HepG2 (cell line): ENCODE measurements around the gene COPA. TPM values are rescaled to one million over a fixed set of nuclear protein-coding genes. Genes with fewer than 3 reads are reported as not detected.
A peak's percentile ranks its signal among the peaks of the same experiment; 100 is the strongest.

Experiments used
- ATAC-seq: fragments of 200-7000 bp; cut with Tn5 transposase; 3 replicates; pipeline ENCODE4 v1.9.1; 2020; ENCODE audit warnings: mild to moderate bottlenecking, moderate library complexity
- BruUV-seq: library from RNA; stranded (reverse); fragments of 400-500 nt; replicated peaks from 2 replicates; lab custom pipeline; 2021; lab: Mats Ljungman, UMichigan
- CTCF ChIA-PET: fragments of 300-600 bp; formaldehyde crosslinking; extraction: SDS; loops from one replicate; lab custom pipeline; 2021; ENCODE audit warnings: low total read pairs, inconsistent platforms, low intra/inter-chr PET ratio; lab: Yijun Ruan, JAX
- POLR2A ChIA-PET: fragments of 350-600 bp; sonication (Branson Sonifier 250); formaldehyde crosslinking; loops from one replicate; lab custom pipeline; 2020; ENCODE audit warnings: antibody characterized with exemption, inconsistent platforms; lab: Yijun Ruan, JAX
- DNase-seq: peaks from one replicate; pipeline ENCODE4 v3.0.0-alpha.2; 2015; ENCODE audit warnings: low spot score
- FAIRE-seq: peaks from 3 replicates; lab custom pipeline; 2011; peaks lifted over from hg19 to GRCh38; lab: Jason Lieb, UNC
- H2AFZ ChIP-seq: one replicate; pipeline ENCODE4 v1.6.1; 2011; ENCODE audit warnings: low read length, inconsistent platforms
- H3K27ac ChIP-seq: fragments of 300-600 bp; 3 replicates; pipeline ENCODE4 v1.8.0; 2011; ENCODE audit warnings: mixed run types, mild to moderate bottlenecking, mixed read lengths, low read length, inconsistent platforms; ENCODE audit not compliant: insufficient read depth; ENCODE audit errors: extremely low read length
- H3K27me3 ChIP-seq, 2 experiments: fragments of 200-600 bp in 1 of 2; 2 replicates in 1 of 2; 3 replicates in 1 of 2; pipeline versions ENCODE4 v1.6.0 to v1.8.0; 2011; ENCODE audit warnings: low read length in 2 of 2, mild to moderate bottlenecking in 2 of 2, moderate library complexity in 2 of 2, inconsistent platforms in 1 of 2; ENCODE audit not compliant: insufficient read depth in 2 of 2, control insufficient read depth in 1 of 2
- H3K36me3 ChIP-seq, 2 experiments: fragments of 200-600 bp in 1 of 2; replicated peaks in 1 of 2; 2 replicates in 1 of 2; 3 replicates in 1 of 2; pipeline versions ENCODE4 v1.5.1 to v1.8.0; 2011; ENCODE audit warnings: low read length in 2 of 2, inconsistent platforms in 1 of 2; ENCODE audit not compliant: insufficient read depth in 2 of 2, control insufficient read depth in 1 of 2
- H3K4me1 ChIP-seq: 2 replicates; pipeline ENCODE4 v1.5.1; 2012; ENCODE audit warnings: low read length, inconsistent platforms; ENCODE audit not compliant: insufficient read depth
- H3K4me2 ChIP-seq: 2 replicates; pipeline ENCODE4 v1.6.0; 2011; ENCODE audit warnings: low read depth, low read length, inconsistent platforms
- H3K4me3 ChIP-seq, 3 experiments: fragments of 200-600 bp in 1 of 3; sonication (generic), shearing (Covaris generic) in 1 of 3; replicated peaks in 1 of 3; 2 replicates each; pipeline ENCODE4 v1.5.1; 2011 to 2016; ENCODE audit warnings: low read length in 3 of 3, inconsistent platforms in 2 of 3, low read depth in 2 of 3, mild to moderate bottlenecking in 2 of 3, control low read depth in 1 of 3, mixed read lengths in 1 of 3; ENCODE audit not compliant: insufficient read depth in 1 of 3
- H3K79me2 ChIP-seq: one replicate; pipeline ENCODE4 v1.6.1; 2011; ENCODE audit warnings: low read length, inconsistent platforms; ENCODE audit not compliant: insufficient read depth
- H3K9ac ChIP-seq: 2 replicates; pipeline ENCODE4 v1.6.0; 2011; ENCODE audit warnings: mild to moderate bottlenecking, low read depth, low read length, inconsistent platforms; ENCODE audit not compliant: insufficient read depth
- H3K9me3 ChIP-seq: 2 replicates; pipeline ENCODE4 v1.5.1; 2012; ENCODE audit warnings: mild to moderate bottlenecking, low read length
- H4K20me1 ChIP-seq: 2 replicates; pipeline ENCODE4 v1.6.0; 2011; ENCODE audit warnings: inconsistent platforms, mild to moderate bottlenecking, low read length, moderate library complexity; ENCODE audit not compliant: insufficient read depth
- BRCA1 ChIP-seq: sonication (generic); formaldehyde crosslinking; IDR thresholded peaks from 2 replicates; pipeline ENCODE4 v1.4.0; 2020; ENCODE audit warnings: missing genetic modification reagents
- CHCHD3 ChIP-seq: sonication (generic); formaldehyde crosslinking; IDR thresholded peaks from 2 replicates; pipeline ENCODE4 v1.8.0; 2022; ENCODE audit warnings: mild to moderate bottlenecking, missing genetic modification reagents, moderate library complexity
- LBX2 ChIP-seq: sonication (generic); formaldehyde crosslinking; IDR thresholded peaks from 2 replicates; pipeline ENCODE4 v1.5.0; 2020; ENCODE audit warnings: missing genetic modification reagents, mild to moderate bottlenecking, borderline replicate concordance
- SOX13 ChIP-seq, 3 experiments: fragments of 450-650 bp in 1 of 3; sonication (generic) in 1 of 3; formaldehyde crosslinking in 1 of 3; IDR thresholded peaks in 2 of 3; conservative IDR thresholded peaks in 1 of 3; 2 replicates each; pipeline versions ENCODE4 v1.5.0 to v1.6.1; 2016 to 2020; ENCODE audit warnings: antibody characterized with exemption in 1 of 3, mild to moderate bottlenecking in 1 of 3, missing compliant biosample characterization in 1 of 3, missing genetic modification reagents in 1 of 3, moderate library complexity in 1 of 3
- TCF7L2 ChIP-seq: IDR thresholded peaks from 2 replicates; pipeline ENCODE4 v1.6.1; 2011; ENCODE audit warnings: mild to moderate bottlenecking, low read depth, low read length, moderate library complexity
- ZFP90 ChIP-seq: sonication (generic); formaldehyde crosslinking; IDR thresholded peaks from 2 replicates; pipeline ENCODE4 v1.8.0; 2022; ENCODE audit warnings: missing genetic modification reagents, mild to moderate bottlenecking, inconsistent platforms, borderline replicate concordance
- ZNF10 ChIP-seq: sonication (generic); formaldehyde crosslinking; IDR thresholded peaks from 2 replicates; pipeline ENCODE4 v1.4.0; 2020; ENCODE audit warnings: mild to moderate bottlenecking, low read depth, missing genetic modification reagents, borderline replicate concordance
- ZNF512B ChIP-seq: sonication (generic); formaldehyde crosslinking; IDR thresholded peaks from 2 replicates; pipeline ENCODE4 v1.5.1; 2020; ENCODE audit warnings: missing genetic modification reagents, mild to moderate bottlenecking, borderline replicate concordance
- ZNF709 ChIP-seq: sonication (generic); formaldehyde crosslinking; IDR thresholded peaks from 2 replicates; pipeline ENCODE4 v1.5.0; 2020; ENCODE audit warnings: mild to moderate bottlenecking, missing genetic modification reagents
- ZNF747 ChIP-seq: sonication (generic); formaldehyde crosslinking; IDR thresholded peaks from 2 replicates; pipeline ENCODE4 v1.8.1; 2023; ENCODE audit warnings: missing genetic modification reagents, mild to moderate bottlenecking, borderline replicate concordance
- WGBS: methylation state at CpG from one replicate; pipeline ENCODE4 v1.1.6; 2017; ENCODE audit warnings: low lambda C conversion rate; 5-methylcytosine and 5-hydroxymethylcytosine counted together
- in situ Hi-C: cut with HindIII; loops from 2 replicates; pipeline ENCODE4 v1.10.0; 2017; ENCODE audit warnings: low pct_unique_long_range_greater_than_20kb; ENCODE audit not compliant: extremely low pct_ligation_motif_present
- intact Hi-C: fragments of 100-400 bp; cut with micrococcal nuclease; formaldehyde crosslinking; loops from one replicate; pipeline ENCODE4 v1.10.0; 2022; ENCODE audit not compliant: unreplicated experiment
- polyA plus RNA-seq, 8 experiments: library from polyadenylated mRNA; depleted of rRNA in 3 of 8; stranded (reverse) in 7 of 8; unstranded in 1 of 8; fragments of >200 nt; fragmentation: Illumina TruSeq in 4 of 8; extraction: Trizol in 4 of 8; gene quantifications; 2 replicates each; pipeline versions ENCODE4 v1.2.1 to v1.2.3, GENCODE V29; 2011 to 2016; ENCODE audit warnings: low read depth in 4 of 8, missing spikeins in 1 of 8, mixed read lengths in 1 of 8; ENCODE audit not compliant: insufficient read depth in 1 of 8
- total RNA-seq, 5 experiments: library from RNA; depleted of rRNA; stranded (reverse); fragments of >200 nt; fragmentation: Illumina TruSeq; extraction: Trizol; gene quantifications; 2 replicates each; pipeline ENCODE4 v1.2.3, GENCODE V29; 2016; ENCODE audit warnings: low read depth in 1 of 5
- TF ChIP-seq, protein P1 (sequence below): sonication (generic); formaldehyde crosslinking; IDR thresholded peaks from 2 replicates; pipeline ENCODE4 v1.4.0; 2020; ENCODE audit warnings: missing genetic modification reagents, borderline replicate concordance

Gene COPA
- total and polyA plus RNA-seq, 2 of the 13 experiments (the other 11 are each of a cell fraction or from before 2014, with no cell fraction given): 160 to 197 TPM

- FAIRE-seq (peak; percentile 93), DNase-seq (peak; percentile 94), ATAC-seq (peak; percentile 94)
- no peak within 1 kb of the TSS for H2AFZ ChIP-seq
- H3K4me1 ChIP-seq: peaks cover 49% of the 10 kb centered on the region
- TSS peak; percentile 61 for BruUV-seq
- POLR2A ChIA-PET: interaction anchor here (0.9 to 3.7 kb wide), 24 partner anchors 8 to 216 kb away, joined by 3 to 42 read pairs (median 5); partner anchors contain the start of genes CASQ1, IGSF8, KCNJ10 and PEX19
- intact Hi-C loops (loop anchor here (2.0 kb wide), 1 partner anchor 23 kb away; the partner anchor contains the start of gene PEX19), in situ Hi-C loops (no loop called here)
- under 1% methylated on average over 35 of the region's 67 CpGs for WGBS
- peak within 1 kb of the TSS; percentile 95 for H3K27ac ChIP-seq
- CTCF ChIA-PET: no interaction called here
- no peaks in the 10 kb centered on the region; a peak in 1 of 5 replicates for H3K36me3 ChIP-seq
- H3K4me3 ChIP-seq: peak within 1 kb of the TSS; percentile 79 to 100 (median 100)
- H3K4me2 ChIP-seq: peak within 1 kb of the TSS; percentile 83
- no peaks in the 10 kb centered on the region; a peak in 1 of 5 replicates for H3K27me3 ChIP-seq
- H3K9me3 ChIP-seq: no peaks in the 10 kb centered on the region
- H3K79me2 ChIP-seq: peaks cover 43% of the 10 kb centered on the region
- H3K9ac ChIP-seq: peak within 1 kb of the TSS; percentile 99
- H4K20me1 ChIP-seq: 0 out of 2 replicates have a peak, but pooled peaks cover 8% of the 10 kb centered on the region
- no peak for TF ChIP-seq ZNF512B (CRISPR knock-in tag)
- TF ChIP-seq LBX2 (CRISPR knock-in tag): no peak
- no peak for TF ChIP-seq BRCA1 (CRISPR knock-in tag)
- no peak for TF ChIP-seq SOX13 (IDR thresholded peaks at IDR 0.05)
- TF ChIP-seq SOX13 (CRISPR knock-in tag; conservative IDR thresholded peaks at IDR 0.05 in 1 of 2, IDR thresholded peaks at IDR 0.05 in 1 of 2): peak in 1 of 2 experiments; percentile 46; a peak in 1 of 4 replicates
- no peak for TF ChIP-seq ZNF10 (CRISPR knock-in tag)
- no peak for TF ChIP-seq TCF7L2
- peak; percentile 82 for TF ChIP-seq ZNF747 (CRISPR knock-in tag)
- TF ChIP-seq, protein P1, sequence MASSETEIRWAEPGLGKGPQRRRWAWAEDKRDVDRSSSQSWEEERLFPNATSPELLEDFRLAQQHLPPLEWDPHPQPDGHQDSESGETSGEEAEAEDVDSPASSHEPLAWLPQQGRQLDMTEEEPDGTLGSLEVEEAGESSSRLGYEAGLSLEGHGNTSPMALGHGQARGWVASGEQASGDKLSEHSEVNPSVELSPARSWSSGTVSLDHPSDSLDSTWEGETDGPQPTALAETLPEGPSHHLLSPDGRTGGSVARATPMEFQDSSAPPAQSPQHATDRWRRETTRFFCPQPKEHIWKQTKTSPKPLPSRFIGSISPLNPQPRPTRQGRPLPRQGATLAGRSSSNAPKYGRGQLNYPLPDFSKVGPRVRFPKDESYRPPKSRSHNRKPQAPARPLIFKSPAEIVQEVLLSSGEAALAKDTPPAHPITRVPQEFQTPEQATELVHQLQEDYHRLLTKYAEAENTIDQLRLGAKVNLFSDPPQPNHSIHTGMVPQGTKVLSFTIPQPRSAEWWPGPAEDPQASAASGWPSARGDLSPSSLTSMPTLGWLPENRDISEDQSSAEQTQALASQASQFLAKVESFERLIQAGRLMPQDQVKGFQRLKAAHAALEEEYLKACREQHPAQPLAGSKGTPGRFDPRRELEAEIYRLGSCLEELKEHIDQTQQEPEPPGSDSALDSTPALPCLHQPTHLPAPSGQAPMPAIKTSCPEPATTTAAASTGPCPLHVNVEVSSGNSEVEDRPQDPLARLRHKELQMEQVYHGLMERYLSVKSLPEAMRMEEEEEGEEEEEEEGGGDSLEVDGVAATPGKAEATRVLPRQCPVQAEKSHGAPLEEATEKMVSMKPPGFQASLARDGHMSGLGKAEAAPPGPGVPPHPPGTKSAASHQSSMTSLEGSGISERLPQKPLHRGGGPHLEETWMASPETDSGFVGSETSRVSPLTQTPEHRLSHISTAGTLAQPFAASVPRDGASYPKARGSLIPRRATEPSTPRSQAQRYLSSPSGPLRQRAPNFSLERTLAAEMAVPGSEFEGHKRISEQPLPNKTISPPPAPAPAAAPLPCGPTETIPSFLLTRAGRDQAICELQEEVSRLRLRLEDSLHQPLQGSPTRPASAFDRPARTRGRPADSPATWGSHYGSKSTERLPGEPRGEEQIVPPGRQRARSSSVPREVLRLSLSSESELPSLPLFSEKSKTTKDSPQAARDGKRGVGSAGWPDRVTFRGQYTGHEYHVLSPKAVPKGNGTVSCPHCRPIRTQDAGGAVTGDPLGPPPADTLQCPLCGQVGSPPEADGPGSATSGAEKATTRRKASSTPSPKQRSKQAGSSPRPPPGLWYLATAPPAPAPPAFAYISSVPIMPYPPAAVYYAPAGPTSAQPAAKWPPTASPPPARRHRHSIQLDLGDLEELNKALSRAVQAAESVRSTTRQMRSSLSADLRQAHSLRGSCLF (CRISPR knock-in tag): no peak
- peak; percentile 92 for TF ChIP-seq ZNF709 (CRISPR knock-in tag)
- peak; percentile 95 for TF ChIP-seq CHCHD3 (CRISPR knock-in tag)
- TF ChIP-seq ZFP90: no peak; the same call in 1 of the 2 replicates
Observed at GRCh38 chr1:160261893-160262794, 80.9 kb downstream of the COPA start, which contains the start of gene DCAF8. Gene DCAF8 (minus strand): TSS chr1:160262549. CDS start chr1:160244008, 18,541 bp downstream.
